Lung (tissue), 12 donors: ENCODE data around the gene SLC6A17. TPM values are rescaled to one million over a fixed set of nuclear protein-coding genes. Genes with fewer than 3 reads are reported as not detected.

Experiments
- ATAC-seq: fragments of 200-7000 bp; cut with Tn5 transposase; one replicate; pipeline ENCODE4 v1.9.1; 2020; ENCODE audit warnings: moderate number of reproducible peaks; ENCODE audit not compliant: insufficient read depth, low FRiP score
- DNase-seq, 3 donors: peaks; one replicate each; pipeline ENCODE4 v3.0.0-alpha.2; 2013 to 2017
- H3K27ac ChIP-seq, 2 donors: one replicate each; pipeline ENCODE4 v1.5.1; 2013; ENCODE audit warnings: mild to moderate bottlenecking in 2 of 2, moderate library complexity in 2 of 2, control low read depth in 1 of 2, inconsistent platforms in 1 of 2, low read depth in 1 of 2, low read length in 1 of 2
- H3K27me3 ChIP-seq, 3 donors: one replicate each; pipeline ENCODE4 v1.5.1; 2013; ENCODE audit warnings: low read length in 2 of 3; ENCODE audit not compliant: control insufficient read depth in 3 of 3, insufficient read depth in 3 of 3
- H3K36me3 ChIP-seq, 4 donors: one replicate each; pipeline ENCODE4 v1.5.1; 2013; ENCODE audit warnings: low read length in 4 of 4, mild to moderate bottlenecking in 1 of 4, moderate library complexity in 1 of 4; ENCODE audit not compliant: control insufficient read depth in 4 of 4, insufficient read depth in 4 of 4
- H3K4me1 ChIP-seq, 5 donors: one replicate each; pipeline ENCODE4 v1.5.1; 2013; ENCODE audit warnings: low read length in 5 of 5, mild to moderate bottlenecking in 2 of 5, moderate library complexity in 1 of 5; ENCODE audit not compliant: control insufficient read depth in 5 of 5, insufficient read depth in 5 of 5
- H3K4me3 ChIP-seq: one replicate; pipeline ENCODE4 v1.5.1; 2013; ENCODE audit warnings: mild to moderate bottlenecking, control low read depth, moderate library complexity
- H3K9ac ChIP-seq, 2 donors: one replicate each; pipeline ENCODE4 v1.5.1; 2013; ENCODE audit warnings: low read length in 2 of 2, control low read depth in 1 of 2; ENCODE audit not compliant: insufficient read depth in 1 of 2
- H3K9me3 ChIP-seq, 4 donors: one replicate each; pipeline ENCODE4 v1.5.1; 2013; ENCODE audit warnings: low read length in 3 of 4, mild to moderate bottlenecking in 1 of 4, moderate library complexity in 1 of 4; ENCODE audit not compliant: control insufficient read depth in 4 of 4, insufficient read depth in 3 of 4
- WGBS, 2 donors: extraction: QIAGEN DNeasy Blood & Tissue Kit; methylation state at CpG; one replicate each; pipeline ENCODE4 v1.1.7; 2013; 5-methylcytosine and 5-hydroxymethylcytosine counted together
- polyA plus RNA-seq, 2 donors: library from polyadenylated mRNA; stranded (reverse); fragments of 200-250 nt; gene quantifications; one replicate each; pipeline ENCODE4 v1.2.1, GENCODE V29; 2013
- total RNA-seq, 2 donors: library from RNA; depleted of rRNA in 1 of 2; stranded (reverse); fragments of >200 nt in 1 of 2; gene quantifications; one replicate each; pipeline ENCODE4 v1.2.1, GENCODE V29; 2014 to 2021
- TF ChIP-seq, protein P1 (sequence below): IDR thresholded peaks from 2 replicates; pipeline ENCODE4 v1.5.1; 2012; ENCODE audit warnings: mild to moderate bottlenecking; ENCODE audit errors: control extremely low read depth, extremely low read depth
- donor health status: control.
- donor health status: control.
- donor health status: Bipolar disorder and iron deficiency.
- donor health status: healthy.
- donor health status: DM: yes; HTN: yes; CAD: no.

The SLC6A17 gene
- total and polyA plus RNA-seq, 4 donors = 0.02 to 0.09 (median 0.03) TPM

DNA sequence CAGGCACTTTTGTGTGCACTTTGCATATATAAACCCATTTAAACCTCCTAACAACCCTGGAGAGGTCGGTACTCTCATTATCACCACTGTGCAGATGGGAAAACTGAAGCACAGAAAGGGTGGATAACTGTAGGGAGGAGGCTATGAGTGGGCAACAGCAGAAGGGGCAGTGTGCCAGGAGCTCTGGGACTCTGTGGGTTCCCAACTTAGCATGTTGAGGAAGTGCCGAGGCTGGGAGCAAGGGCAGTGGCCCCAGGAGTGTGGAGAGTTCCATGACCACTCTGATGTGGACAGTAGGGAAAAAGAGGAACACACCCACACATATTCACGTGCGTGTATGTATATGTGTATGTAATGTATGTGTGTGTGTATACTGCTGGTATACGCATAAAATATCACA is 34.2 kb downstream of the SLC6A17 start:
- TF ChIP-seq, protein P1, sequence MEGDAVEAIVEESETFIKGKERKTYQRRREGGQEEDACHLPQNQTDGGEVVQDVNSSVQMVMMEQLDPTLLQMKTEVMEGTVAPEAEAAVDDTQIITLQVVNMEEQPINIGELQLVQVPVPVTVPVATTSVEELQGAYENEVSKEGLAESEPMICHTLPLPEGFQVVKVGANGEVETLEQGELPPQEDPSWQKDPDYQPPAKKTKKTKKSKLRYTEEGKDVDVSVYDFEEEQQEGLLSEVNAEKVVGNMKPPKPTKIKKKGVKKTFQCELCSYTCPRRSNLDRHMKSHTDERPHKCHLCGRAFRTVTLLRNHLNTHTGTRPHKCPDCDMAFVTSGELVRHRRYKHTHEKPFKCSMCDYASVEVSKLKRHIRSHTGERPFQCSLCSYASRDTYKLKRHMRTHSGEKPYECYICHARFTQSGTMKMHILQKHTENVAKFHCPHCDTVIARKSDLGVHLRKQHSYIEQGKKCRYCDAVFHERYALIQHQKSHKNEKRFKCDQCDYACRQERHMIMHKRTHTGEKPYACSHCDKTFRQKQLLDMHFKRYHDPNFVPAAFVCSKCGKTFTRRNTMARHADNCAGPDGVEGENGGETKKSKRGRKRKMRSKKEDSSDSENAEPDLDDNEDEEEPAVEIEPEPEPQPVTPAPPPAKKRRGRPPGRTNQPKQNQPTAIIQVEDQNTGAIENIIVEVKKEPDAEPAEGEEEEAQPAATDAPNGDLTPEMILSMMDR = no peak
- H3K27me3 ChIP-seq = peaks cover 0 to 24% (median 0%) of the 10 kb centered on the region in 3 donors
- WGBS, 2 donors = 57 to 70% methylated on average over 5 of the region's 5 CpGs
- no peak overlapping the region for H3K9ac ChIP-seq
- DNase-seq = no peak
- no peak overlapping the region for H3K4me3 ChIP-seq
- H3K4me1 ChIP-seq = peaks cover 0 to 5% (median 0%) of the 10 kb centered on the region in 5 donors
- H3K36me3 ChIP-seq = no peaks in the 10 kb centered on the region
- ATAC-seq = no peak
- H3K27ac ChIP-seq = no peak overlapping the region
- H3K9me3 ChIP-seq = no peaks in the 10 kb centered on the region

DNA sequence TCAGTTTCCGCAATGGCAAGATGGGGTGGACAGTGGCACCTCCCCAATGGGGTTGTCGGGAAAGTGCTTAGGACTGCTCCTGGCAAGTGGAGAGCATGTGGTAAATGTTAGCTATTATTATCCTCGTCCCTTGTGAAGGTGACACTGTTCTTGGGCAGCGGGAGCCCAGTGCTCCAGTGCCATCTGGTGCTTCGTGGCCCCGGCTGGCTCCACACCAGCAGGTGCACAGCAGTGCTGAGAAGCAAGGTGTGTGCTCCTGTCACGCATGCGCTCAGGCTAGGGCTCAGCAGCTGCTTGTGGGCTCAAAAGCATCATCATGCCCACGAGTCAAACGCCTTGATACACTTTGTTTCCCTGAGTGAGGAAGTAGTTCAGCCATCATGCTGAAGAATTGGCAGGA is 34.9 kb downstream of the SLC6A17 start:
- H3K4me1 ChIP-seq = peaks cover 0 to 5% (median 0%) of the 10 kb centered on the region in 5 donors
- no peaks in the 10 kb centered on the region for H3K9me3 ChIP-seq
- no peak overlapping the region for H3K9ac ChIP-seq
- TF ChIP-seq, protein P1 = no peak
- H3K4me3 ChIP-seq = no peak overlapping the region
- no peak for DNase-seq
- H3K36me3 ChIP-seq = no peaks in the 10 kb centered on the region
- no peak for ATAC-seq
- no peak overlapping the region for H3K27ac ChIP-seq
- peaks cover 0 to 24% (median 0%) of the 10 kb centered on the region in 3 donors for H3K27me3 ChIP-seq
- 68 to 70% methylated on average over 10 of the region's 10 CpGs for WGBS, 2 donors

DNA sequence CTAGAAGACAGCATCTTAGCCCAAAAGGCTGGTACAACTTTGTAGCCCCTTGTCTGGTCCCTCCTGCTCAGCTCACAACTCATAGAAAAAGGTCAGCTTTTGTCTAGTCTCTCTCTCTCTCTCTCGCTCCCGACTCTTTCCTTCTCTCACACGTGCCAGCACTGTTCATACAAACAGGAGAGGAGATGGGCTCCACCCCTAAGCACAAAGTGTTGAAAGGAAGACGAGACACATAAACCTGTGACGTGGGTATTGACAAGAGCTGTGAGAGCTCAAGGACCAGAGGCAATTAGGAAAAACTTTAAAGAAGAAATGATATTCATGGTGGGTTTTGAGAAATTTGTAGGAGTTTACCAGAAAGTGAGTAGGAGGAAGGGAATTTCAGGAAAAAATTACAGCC is 36.3 kb downstream of the SLC6A17 start:
- ATAC-seq = no peak
- Histone ChIP-seq H3K36me3 (no peaks in the 10 kb centered on the region), H3K27me3 (peaks cover 0 to 23% (median 0%) of the 10 kb centered on the region in 3 donors), H3K9me3 (no peaks in the 10 kb centered on the region), H3K9ac (no peak overlapping the region), H3K4me3 (no peak overlapping the region), H3K27ac (no peak overlapping the region), H3K4me1 (peaks cover 0 to 5% (median 0%) of the 10 kb centered on the region in 5 donors)
- TF ChIP-seq, protein P1 = no peak
- DNase-seq = no peak
- 32 to 40% methylated on average over 5 of the region's 5 CpGs for WGBS, 2 donors
